Epithelial cell of proximal tubule (primary cell): ENCODE results near the gene SOX13. TPM values are rescaled to one million over a fixed set of nuclear protein-coding genes. Genes with fewer than 3 reads are reported as not detected.

Experiments used
- DNase-seq: peaks from one replicate; pipeline ENCODE4 v3.0.0-alpha.2; 2011; ENCODE audit warnings: low read depth
- H3K4me3 ChIP-seq: 2 replicates; pipeline ENCODE4 v1.5.1; 2011; ENCODE audit warnings: low read depth, mild to moderate bottlenecking, low read length
- total RNA-seq: library from RNA; depleted of rRNA; stranded (reverse); fragments of >200 nt; gene quantifications from 2 replicates; pipeline ENCODE4 v1.2.3, GENCODE V29; 2015
- TF ChIP-seq, protein P1 (sequence below): conservative IDR thresholded peaks from 2 replicates; pipeline ENCODE4 v1.5.1; 2012; ENCODE audit warnings: low read depth, mild to moderate bottlenecking, low read length

Gene SOX13
- total RNA-seq, 1 donor from 2014 or later = 16.2 TPM

GRCh38 chr1:204128964-204129896 is 56.3 kb downstream of the SOX13 start:
- H3K4me3 ChIP-seq = peak overlapping the region; percentile 51
- TF ChIP-seq, protein P1, sequence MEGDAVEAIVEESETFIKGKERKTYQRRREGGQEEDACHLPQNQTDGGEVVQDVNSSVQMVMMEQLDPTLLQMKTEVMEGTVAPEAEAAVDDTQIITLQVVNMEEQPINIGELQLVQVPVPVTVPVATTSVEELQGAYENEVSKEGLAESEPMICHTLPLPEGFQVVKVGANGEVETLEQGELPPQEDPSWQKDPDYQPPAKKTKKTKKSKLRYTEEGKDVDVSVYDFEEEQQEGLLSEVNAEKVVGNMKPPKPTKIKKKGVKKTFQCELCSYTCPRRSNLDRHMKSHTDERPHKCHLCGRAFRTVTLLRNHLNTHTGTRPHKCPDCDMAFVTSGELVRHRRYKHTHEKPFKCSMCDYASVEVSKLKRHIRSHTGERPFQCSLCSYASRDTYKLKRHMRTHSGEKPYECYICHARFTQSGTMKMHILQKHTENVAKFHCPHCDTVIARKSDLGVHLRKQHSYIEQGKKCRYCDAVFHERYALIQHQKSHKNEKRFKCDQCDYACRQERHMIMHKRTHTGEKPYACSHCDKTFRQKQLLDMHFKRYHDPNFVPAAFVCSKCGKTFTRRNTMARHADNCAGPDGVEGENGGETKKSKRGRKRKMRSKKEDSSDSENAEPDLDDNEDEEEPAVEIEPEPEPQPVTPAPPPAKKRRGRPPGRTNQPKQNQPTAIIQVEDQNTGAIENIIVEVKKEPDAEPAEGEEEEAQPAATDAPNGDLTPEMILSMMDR = peak; percentile 79
- no peak for DNase-seq

DNA sequence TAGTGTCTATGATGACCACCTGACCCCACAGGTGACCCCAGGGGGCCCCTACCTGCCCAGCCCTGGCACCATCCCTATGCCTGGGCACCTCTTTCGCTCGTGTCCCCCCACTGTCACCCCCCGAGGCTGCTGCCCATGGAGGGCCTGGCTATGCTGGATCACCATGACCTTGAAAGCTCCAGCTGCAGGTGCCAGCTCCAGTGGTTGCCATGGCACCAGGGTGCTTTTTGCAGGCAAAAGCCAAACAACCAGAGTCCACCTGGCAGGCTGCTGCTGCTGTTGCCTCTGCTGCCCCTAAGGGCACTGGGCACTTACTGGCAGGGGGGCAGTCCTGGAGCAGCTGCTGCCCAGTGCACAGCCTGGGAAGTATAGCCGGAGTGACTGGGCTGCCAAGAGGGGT is 57.3 kb downstream of the SOX13 start:
- TF ChIP-seq, protein P1 = no peak
- no peak for DNase-seq
- H3K4me3 ChIP-seq = no peak overlapping the region

- DNase-seq = no peak
- TF ChIP-seq, protein P1 = peak; percentile 32
- no peak overlapping the region for H3K4me3 ChIP-seq
Measured at GRCh38 chr1:204130981-204131892, 58.3 kb downstream of the SOX13 start.

- no peak overlapping the region for H3K4me3 ChIP-seq
- DNase-seq = no peak
- TF ChIP-seq, protein P1 = no peak
Measured at GRCh38 chr1:204131978-204132377, 59.1 kb downstream of the SOX13 start.

DNA sequence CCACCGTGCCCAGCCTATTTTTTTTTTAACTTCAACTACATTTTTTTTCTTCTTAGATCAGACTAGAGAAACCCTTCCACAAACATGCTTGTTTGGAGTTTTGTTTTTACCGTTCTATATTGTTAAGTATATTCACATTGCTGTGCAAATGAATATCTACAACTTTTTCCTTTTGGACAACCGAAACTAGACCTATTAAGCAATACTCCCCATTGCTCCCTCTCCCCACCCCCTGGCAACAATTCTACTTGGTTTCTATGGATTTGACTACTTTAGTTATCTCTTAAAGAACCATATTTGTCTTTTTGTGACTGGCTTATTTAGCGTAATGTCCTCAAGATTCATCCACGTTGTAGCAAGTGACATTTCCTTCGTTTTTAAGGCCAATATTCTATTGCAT is 59.8 kb downstream of the SOX13 start:
- TF ChIP-seq, protein P1 = no peak
- H3K4me3 ChIP-seq = no peak overlapping the region
- DNase-seq = no peak

DNA sequence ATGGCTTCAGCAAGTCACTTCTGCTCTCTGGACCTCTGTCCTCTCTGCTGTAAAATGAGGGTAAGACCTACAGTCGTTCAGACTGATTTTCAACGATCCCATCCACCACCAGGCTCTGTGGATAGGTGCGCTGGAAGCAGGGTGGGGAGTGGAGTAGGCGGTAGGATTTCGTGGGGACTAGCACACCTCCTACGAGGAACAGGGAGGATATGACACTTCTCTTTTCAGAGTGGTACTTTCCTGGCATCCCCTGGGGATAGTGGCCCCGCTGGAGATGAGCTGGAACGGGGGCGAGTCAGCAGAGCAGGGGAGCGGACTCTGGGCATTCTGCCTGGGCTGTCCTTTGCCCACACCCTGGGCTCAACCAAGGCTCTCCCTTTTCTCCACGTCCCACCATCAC is 61.2 kb downstream of the SOX13 start:
- TF ChIP-seq, protein P1 = no peak
- no peak overlapping the region for H3K4me3 ChIP-seq
- no peak for DNase-seq
